HG03469 (cell line): ENCODE measurements around the gene PIK3C2G.

Experiments used
- ATAC-seq: cut with Tn5 transposase; IDR thresholded peaks from one replicate; pipeline ENCODE4 v1.9.1; 2021; ENCODE audit warnings: mild to moderate bottlenecking, moderate library complexity, moderate number of reproducible peaks; ENCODE audit not compliant: unreplicated experiment

Gene PIK3C2G

GRCh38 chr12:18270958-18271460 lies 9.7 kb downstream of the PIK3C2G start:
- ATAC-seq = no peak

- no peak for ATAC-seq
These were observed 14.7 kb downstream of the PIK3C2G start for GRCh38 chr12:18275981-18276380.

GRCh38 chr12:18277196-18277595 lies 15.9 kb downstream of the PIK3C2G start:
- ATAC-seq = no peak

GRCh38 chr12:18280728-18281127 lies 19.4 kb downstream of the PIK3C2G start:
- ATAC-seq = no peak

- no peak for ATAC-seq
These were observed 20.6 kb downstream of the PIK3C2G start for GRCh38 chr12:18281941-18282340.

GRCh38 chr12:18283831-18284230 lies 22.5 kb downstream of the PIK3C2G start:
- no peak for ATAC-seq

- no peak for ATAC-seq
These were observed 23.1 kb downstream of the PIK3C2G start for GRCh38 chr12:18284386-18284785.

GRCh38 chr12:18285161-18285560 lies 23.8 kb downstream of the PIK3C2G start:
- no peak for ATAC-seq

- ATAC-seq = no peak
These were observed 29.1 kb downstream of the PIK3C2G start for GRCh38 chr12:18290386-18290785.

- ATAC-seq = no peak
These were observed 33.6 kb downstream of the PIK3C2G start for GRCh38 chr12:18294889-18295288.

- no peak for ATAC-seq
These were observed 35.0 kb downstream of the PIK3C2G start for GRCh38 chr12:18296201-18296908.

GRCh38 chr12:18296909-18297280 lies 35.6 kb downstream of the PIK3C2G start:
- no peak for ATAC-seq

- no peak for ATAC-seq
These were observed 36.6 kb downstream of the PIK3C2G start for GRCh38 chr12:18297902-18298301.

GRCh38 chr12:18302809-18303430 lies 41.6 kb downstream of the PIK3C2G start:
- no peak for ATAC-seq

- no peak for ATAC-seq
These were observed 43.3 kb downstream of the PIK3C2G start for GRCh38 chr12:18304609-18305008.

- ATAC-seq = no peak
These were observed 45.0 kb downstream of the PIK3C2G start for GRCh38 chr12:18306311-18306710.

- ATAC-seq = no peak
These were observed 52.0 kb downstream of the PIK3C2G start for GRCh38 chr12:18313306-18313705.

GRCh38 chr12:18320036-18320617 lies 58.8 kb downstream of the PIK3C2G start:
- ATAC-seq = no peak

- no peak for ATAC-seq
These were observed 59.7 kb downstream of the PIK3C2G start for GRCh38 chr12:18320976-18321375.

GRCh38 chr12:18323159-18323558 lies 61.8 kb downstream of the PIK3C2G start:
- no peak for ATAC-seq

GRCh38 chr12:18327036-18327435 lies 65.7 kb downstream of the PIK3C2G start:
- no peak for ATAC-seq

- ATAC-seq = no peak
These were observed 70.9 kb downstream of the PIK3C2G start for GRCh38 chr12:18332173-18332572.
